Activated CD8-positive, alpha-beta T cell treated with anti-CD3 and anti-CD28 coated beads for 36 hours (primary cell): ENCODE results near the gene SMPDL3B. TPM values are rescaled to one million over a fixed set of nuclear protein-coding genes. Genes with fewer than 3 reads are reported as not detected.

ENCODE experiments used
- ATAC-seq: fragments of 200-7000 bp; cut with Tn5 transposase; one replicate; pipeline ENCODE4 v1.10.0; 2021; ENCODE audit warnings: mild to moderate bottlenecking, moderate library complexity
- CTCF ChIA-PET: fragments of 350-600 bp; sonication (Branson Sonifier 250); formaldehyde crosslinking; loops from one replicate; lab custom pipeline; 2021; ENCODE audit warnings: antibody characterized with exemption; lab: Charles Lee
- POLR2A ChIA-PET: fragments of 350-600 bp; sonication (Branson Sonifier 250); formaldehyde crosslinking; loops from one replicate; lab custom pipeline; 2021; ENCODE audit warnings: antibody characterized with exemption; lab: Charles Lee
- DNase-seq: peaks from one replicate; pipeline ENCODE4 v3.0.0-alpha.2; 2020
- H3K27ac Mint-ChIP-seq: one replicate; pipeline ENCODE4 v1.8.0; 2021; ENCODE audit warnings: mild to moderate bottlenecking, mixed read lengths
- H3K27me3 Mint-ChIP-seq: one replicate; pipeline ENCODE4 v1.8.0; 2021; ENCODE audit warnings: mixed read lengths
- H3K36me3 Mint-ChIP-seq: one replicate; pipeline ENCODE4 v1.8.0; 2021; ENCODE audit warnings: low read depth, mixed read lengths
- H3K4me1 Mint-ChIP-seq: one replicate; pipeline ENCODE4 v1.8.0; 2021; ENCODE audit warnings: low read depth, mixed read lengths
- H3K4me3 Mint-ChIP-seq: one replicate; pipeline ENCODE4 v1.8.0; 2021; ENCODE audit warnings: mild to moderate bottlenecking, moderate library complexity, mixed read lengths
- H3K9me3 Mint-ChIP-seq: one replicate; pipeline ENCODE4 v1.8.0; 2021; ENCODE audit warnings: mixed read lengths
- intact Hi-C: fragments of 100-400 bp; cut with micrococcal nuclease; formaldehyde crosslinking; loops from one replicate; pipeline ENCODE4 v1.10.0; 2022
- total RNA-seq, 2 experiments: library from RNA; stranded (reverse); gene quantifications; one replicate each; pipeline ENCODE4 v1.2.3, GENCODE V29; 2021
- TF ChIP-seq, protein P1 (sequence below): fragments of 200-600 bp; IDR thresholded peaks from one replicate; pipeline ENCODE4 v1.8.0; 2022; ENCODE audit warnings: antibody characterized with exemption, mild to moderate bottlenecking

Gene SMPDL3B
- total RNA-seq, 2 experiments from 2014 or later, result 0.27 to 0.38 TPM

DNA sequence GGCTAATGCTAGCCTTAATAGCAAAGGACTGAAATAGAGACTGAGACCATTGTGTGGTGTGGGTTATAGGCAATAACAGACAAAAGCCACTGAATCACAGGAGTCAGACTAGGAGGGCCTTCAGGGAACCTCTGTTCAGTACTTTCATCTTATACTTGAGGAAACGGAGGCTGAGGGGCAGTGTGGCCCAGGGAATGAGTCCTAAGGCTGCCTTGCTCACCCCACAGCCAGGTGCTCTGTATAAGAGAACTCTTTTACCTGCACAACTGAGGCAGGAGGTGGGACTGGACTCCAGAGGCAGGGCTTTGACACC, 2.7 kb downstream of the SMPDL3B start:
- Mint-ChIP-seq H3K9me3 (no peaks in the 10 kb centered on the region), H3K27ac (no peak overlapping the region), H3K4me1 (peaks cover 16% of the 10 kb centered on the region), H3K36me3 (no peaks in the 10 kb centered on the region), H3K4me3 (no peak overlapping the region), H3K27me3 (peaks cover 14% of the 10 kb centered on the region)
- intact Hi-C loops, result no loop called here
- TF ChIP-seq, protein P1, sequence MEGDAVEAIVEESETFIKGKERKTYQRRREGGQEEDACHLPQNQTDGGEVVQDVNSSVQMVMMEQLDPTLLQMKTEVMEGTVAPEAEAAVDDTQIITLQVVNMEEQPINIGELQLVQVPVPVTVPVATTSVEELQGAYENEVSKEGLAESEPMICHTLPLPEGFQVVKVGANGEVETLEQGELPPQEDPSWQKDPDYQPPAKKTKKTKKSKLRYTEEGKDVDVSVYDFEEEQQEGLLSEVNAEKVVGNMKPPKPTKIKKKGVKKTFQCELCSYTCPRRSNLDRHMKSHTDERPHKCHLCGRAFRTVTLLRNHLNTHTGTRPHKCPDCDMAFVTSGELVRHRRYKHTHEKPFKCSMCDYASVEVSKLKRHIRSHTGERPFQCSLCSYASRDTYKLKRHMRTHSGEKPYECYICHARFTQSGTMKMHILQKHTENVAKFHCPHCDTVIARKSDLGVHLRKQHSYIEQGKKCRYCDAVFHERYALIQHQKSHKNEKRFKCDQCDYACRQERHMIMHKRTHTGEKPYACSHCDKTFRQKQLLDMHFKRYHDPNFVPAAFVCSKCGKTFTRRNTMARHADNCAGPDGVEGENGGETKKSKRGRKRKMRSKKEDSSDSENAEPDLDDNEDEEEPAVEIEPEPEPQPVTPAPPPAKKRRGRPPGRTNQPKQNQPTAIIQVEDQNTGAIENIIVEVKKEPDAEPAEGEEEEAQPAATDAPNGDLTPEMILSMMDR, result no peak
- no peak for DNase-seq
- no peak for ATAC-seq
- CTCF ChIA-PET, result interaction anchor here (1.6 kb wide), 1 partner anchor 43 kb away, joined by 3 read pairs; no protein-coding TSS in a partner anchor
- POLR2A ChIA-PET, result no interaction called here

DNA sequence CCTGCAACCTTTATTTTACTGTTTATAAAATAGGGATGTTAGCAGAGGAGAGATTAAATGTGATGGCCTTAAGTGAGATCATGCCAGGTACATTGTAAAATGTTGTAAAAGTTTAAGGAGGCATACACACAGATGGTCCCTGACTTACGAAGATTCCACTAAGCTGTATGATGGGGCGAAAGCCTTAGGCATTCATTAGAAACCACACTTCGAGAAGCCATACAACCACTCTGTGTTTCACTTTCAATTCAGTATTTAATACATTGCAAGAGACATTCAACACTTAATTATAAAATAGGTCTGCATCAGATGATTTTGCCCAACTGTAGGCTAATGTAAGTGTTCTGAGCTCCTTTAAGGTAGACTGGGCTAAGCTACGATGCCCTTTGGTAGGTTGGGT, 3.7 kb downstream of the SMPDL3B start:
- H3K27me3 Mint-ChIP-seq, result peaks cover 12% of the 10 kb centered on the region
- TF ChIP-seq, protein P1, result no peak
- DNase-seq (no peak), ATAC-seq (no peak)
- H3K36me3 Mint-ChIP-seq, result no peaks in the 10 kb centered on the region
- ChIA-PET CTCF (interaction anchor here (1.1 to 1.6 kb wide), 3 partner anchors 9 to 269 kb away, joined by 3 to 4 read pairs (median 3); no protein-coding TSS in a partner anchor), POLR2A (interaction anchor here (1.3 kb wide), 1 partner anchor 13 kb away, joined by 4 read pairs; no protein-coding TSS in a partner anchor)
- H3K4me1 Mint-ChIP-seq, result peaks cover 24% of the 10 kb centered on the region
- H3K27ac Mint-ChIP-seq, result no peak overlapping the region
- intact Hi-C loops, result no loop called here
- H3K9me3 Mint-ChIP-seq, result no peaks in the 10 kb centered on the region
- no peak overlapping the region for H3K4me3 Mint-ChIP-seq

DNA sequence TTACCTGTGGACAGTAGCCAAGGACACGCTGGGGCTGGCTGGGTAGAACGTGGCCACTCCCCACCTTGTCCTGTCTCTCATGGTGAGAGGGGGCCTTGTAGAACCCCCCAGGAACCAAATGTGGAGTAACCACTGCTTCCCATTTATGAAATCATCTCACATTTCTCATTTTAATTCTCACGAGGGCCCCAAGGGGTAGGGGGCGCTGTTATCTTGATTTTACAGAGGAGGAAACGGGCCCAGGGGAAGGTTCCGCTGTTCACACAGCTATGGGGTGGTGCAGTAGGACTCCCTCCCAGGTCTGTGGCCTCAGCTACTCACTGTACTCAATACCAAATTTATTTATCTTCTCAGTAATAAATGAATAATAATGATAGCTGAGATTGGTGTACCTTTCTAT, 5.5 kb downstream of the SMPDL3B start:
- POLR2A ChIA-PET, result interaction anchor here (0.6 to 1.6 kb wide), 4 partner anchors 9 to 261 kb away, joined by 3 read pairs; partner anchors contain the start of gene EYA3
- intact Hi-C loops, result no loop called here

DNA sequence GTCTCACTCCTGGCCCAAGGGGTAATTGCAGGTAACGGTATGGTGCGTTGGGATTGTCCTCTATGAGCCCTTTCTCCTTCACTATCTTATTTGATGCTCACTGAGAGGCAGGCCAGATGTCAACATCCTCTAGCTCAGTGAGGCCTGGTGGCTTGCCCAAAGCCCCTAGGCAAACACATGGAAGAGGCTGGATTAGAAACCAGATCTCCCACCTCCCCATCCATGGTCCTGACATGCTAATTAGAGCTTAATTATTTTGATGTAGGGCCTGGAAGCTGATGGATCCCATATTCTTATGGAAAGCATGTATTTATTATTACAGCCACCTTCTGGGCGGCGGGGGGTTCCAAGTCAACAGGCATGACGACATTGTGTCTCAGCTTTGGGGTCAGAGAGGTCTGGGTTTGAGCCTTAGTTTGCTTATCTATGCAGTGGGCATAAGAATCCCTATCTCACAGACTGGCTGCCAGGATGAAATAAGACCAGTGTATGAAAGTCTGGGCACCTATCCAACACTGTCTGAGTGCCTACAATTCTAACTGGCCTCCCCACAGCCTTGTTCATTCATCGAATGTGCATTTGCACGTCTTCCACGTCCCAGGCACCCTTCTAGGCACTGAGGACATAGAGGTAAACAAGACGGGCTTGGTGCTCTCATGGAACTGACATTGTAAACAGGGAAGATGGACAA, 6.2 kb downstream of the SMPDL3B start:
- H3K4me1 Mint-ChIP-seq, result peaks cover 22% of the 10 kb centered on the region
- H3K4me3 Mint-ChIP-seq, result no peak overlapping the region
- intact Hi-C loops, result no loop called here
- ATAC-seq (no peak), DNase-seq (no peak)
- no peaks in the 10 kb centered on the region for H3K36me3 Mint-ChIP-seq
- TF ChIP-seq, protein P1, result no peak
- no peaks in the 10 kb centered on the region for H3K9me3 Mint-ChIP-seq
- peaks cover under 1% of the 10 kb centered on the region for H3K27me3 Mint-ChIP-seq
- ChIA-PET POLR2A (interaction anchor here (0.6 to 1.6 kb wide), 3 partner anchors 18 to 225 kb away, joined by 3 read pairs; partner anchors contain the start of gene EYA3), CTCF (interaction anchor here (0.7 to 3.2 kb wide), 28 partner anchors 9 to 270 kb away, joined by 3 to 26 read pairs (median 4); partner anchors contain the start of genes EYA3 and XKR8)
- peak overlapping the region; percentile 15 for H3K27ac Mint-ChIP-seq

More for the DNA sequence above, 5.5 kb downstream of the SMPDL3B start:
- CTCF ChIA-PET, result interaction anchor here (0.7 to 3.2 kb wide), 28 partner anchors 9 to 270 kb away, joined by 3 to 26 read pairs (median 4); partner anchors contain the start of genes EYA3 and XKR8
- Mint-ChIP-seq H3K36me3 (no peaks in the 10 kb centered on the region), H3K4me3 (no peak overlapping the region), H3K27ac (peak overlapping the region; percentile 63), H3K4me1 (peaks cover 25% of the 10 kb centered on the region), H3K9me3 (no peaks in the 10 kb centered on the region), H3K27me3 (peaks cover 7% of the 10 kb centered on the region)
- TF ChIP-seq, protein P1, result peak; percentile 82
- ATAC-seq, result peak; percentile 87
- DNase-seq, result peak; percentile 89
